Colon (tissue), 2 donors: ENCODE data around the gene SLC6A4.
"Not testable (repeated sequence)": the region's sequence is repeated elsewhere in the genome, so short reads cannot be mapped to it uniquely, and the experiment has no call there.

Source experiments
- FAIRE-seq: peaks from 2 replicates; lab custom pipeline; 2012; peaks lifted over from hg19 to GRCh38; lab: Jason Lieb, UNC
- donor health status: control.
- donor health status: control.

SLC6A4 gene

GRCh38 chr17:30219315-30219714 lies 16.2 kb downstream of the SLC6A4 start:
- no peak for FAIRE-seq

DNA sequence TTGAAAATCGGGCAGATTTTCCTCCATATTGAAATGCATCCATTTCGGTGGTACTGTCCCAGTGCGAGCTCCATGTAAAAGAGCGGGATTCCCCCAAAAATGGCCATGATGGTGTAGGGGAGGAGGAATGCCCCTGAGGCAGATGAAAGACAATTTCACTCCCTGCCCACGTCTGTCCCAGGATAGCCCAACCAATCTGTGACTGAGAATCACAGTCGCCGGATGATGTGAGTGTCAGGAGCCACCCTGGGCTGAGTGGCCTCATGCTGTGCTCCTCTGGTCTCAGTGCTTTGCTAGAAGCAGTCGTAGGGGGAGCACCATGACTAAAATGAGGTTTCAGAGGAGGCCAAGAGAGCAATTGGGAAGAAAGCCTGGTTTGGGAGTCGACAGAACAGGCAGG lies 16.7 kb downstream of the SLC6A4 start:
- no peak for FAIRE-seq

GRCh38 chr17:30217746-30218245 lies 17.7 kb downstream of the SLC6A4 start:
- FAIRE-seq: no peak

GRCh38 chr17:30217054-30217453 lies 18.4 kb downstream of the SLC6A4 start:
- FAIRE-seq: no peak

DNA sequence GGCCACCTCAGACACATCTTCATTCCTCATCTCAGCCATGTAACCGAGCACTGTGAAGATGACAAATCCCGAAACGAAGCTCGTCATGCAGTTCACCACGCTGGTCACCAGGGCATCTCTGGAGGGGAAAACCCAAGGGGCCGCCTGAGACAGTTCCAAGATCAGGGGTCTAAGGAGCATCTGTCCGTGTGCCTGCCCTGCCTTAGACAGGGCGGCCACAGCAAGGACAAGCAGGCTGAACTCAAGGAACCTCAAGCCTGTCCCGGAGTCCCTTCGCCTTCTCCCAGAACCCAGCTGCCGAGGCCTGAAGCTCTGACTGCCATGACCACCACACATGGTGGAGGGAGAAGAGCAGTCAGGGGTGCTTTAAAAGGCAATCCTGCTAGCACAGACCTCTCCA lies 22.7 kb downstream of the SLC6A4 start:
- no peak for FAIRE-seq

DNA sequence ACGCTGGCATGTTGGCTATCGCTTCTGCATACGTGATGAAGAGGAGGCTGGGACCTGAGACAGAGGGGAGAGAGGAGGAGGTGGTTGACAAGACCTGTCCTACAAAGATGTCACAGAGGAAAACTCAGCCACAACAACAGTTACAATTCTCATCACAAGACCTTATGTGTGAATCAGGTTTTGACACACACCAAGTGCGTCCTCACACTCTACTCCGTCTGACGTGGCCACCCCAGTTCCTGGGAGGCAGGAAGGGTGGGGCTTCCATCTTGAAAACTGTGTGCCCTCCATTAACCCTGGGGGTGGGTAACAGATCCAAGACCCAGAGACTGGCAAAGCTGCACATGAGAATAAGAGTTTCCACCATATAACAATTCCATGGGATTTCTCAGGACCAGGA lies 24.1 kb downstream of the SLC6A4 start:
- FAIRE-seq: no peak

- FAIRE-seq: no peak
Measured at GRCh38 chr17:30210901-30211300, 24.6 kb downstream of the SLC6A4 start.

DNA sequence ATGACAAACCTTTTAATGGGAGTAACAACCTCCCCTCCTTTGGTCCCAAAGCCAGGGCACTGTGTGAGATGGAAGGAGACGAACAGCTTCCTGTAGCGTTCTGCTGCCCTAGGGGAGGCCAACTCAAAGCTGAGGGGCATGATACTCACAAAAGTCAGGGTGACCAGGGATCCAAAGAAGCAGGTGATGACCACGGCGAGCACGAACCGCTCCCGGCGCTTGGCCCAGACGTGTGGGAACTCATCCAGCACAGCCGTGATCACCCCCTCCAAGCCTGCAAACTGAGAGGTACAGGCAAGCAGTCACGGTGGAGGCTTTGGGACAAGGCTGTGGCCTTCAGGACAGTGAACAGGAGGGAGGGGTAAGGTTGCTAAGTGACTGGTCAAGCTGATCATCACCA lies 25.1 kb downstream of the SLC6A4 start:
- FAIRE-seq: no peak

- FAIRE-seq: no peak
Measured at GRCh38 chr17:30209930-30210329, 25.6 kb downstream of the SLC6A4 start.

- FAIRE-seq: no peak
Measured at GRCh38 chr17:30208214-30208613, 27.3 kb downstream of the SLC6A4 start.

GRCh38 chr17:30207655-30208054 lies 27.8 kb downstream of the SLC6A4 start:
- FAIRE-seq: no peak

- FAIRE-seq: no peak
Measured at GRCh38 chr17:30203471-30203981, 32.0 kb downstream of the SLC6A4 start.

DNA sequence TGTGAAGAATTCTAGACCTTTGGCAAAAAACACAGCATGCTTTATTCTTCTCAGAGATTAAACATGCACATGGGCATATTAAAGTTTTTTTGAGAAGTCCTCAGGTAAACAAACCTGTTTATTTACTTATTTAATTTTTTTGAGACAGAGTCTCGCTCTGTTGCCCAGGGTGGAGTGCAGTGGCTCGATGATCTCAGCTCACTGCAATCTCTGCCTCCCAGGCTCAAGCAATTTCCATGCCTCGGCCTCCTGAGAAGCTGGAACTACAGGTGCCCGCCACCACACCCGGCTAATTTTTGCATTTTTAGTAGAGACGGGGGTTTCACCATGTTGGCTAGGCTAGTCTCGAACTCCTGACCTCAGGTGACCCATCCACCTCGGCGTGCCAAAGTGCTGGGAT lies 34.8 kb downstream of the SLC6A4 start:
- not testable (repeated sequence) for FAIRE-seq

DNA sequence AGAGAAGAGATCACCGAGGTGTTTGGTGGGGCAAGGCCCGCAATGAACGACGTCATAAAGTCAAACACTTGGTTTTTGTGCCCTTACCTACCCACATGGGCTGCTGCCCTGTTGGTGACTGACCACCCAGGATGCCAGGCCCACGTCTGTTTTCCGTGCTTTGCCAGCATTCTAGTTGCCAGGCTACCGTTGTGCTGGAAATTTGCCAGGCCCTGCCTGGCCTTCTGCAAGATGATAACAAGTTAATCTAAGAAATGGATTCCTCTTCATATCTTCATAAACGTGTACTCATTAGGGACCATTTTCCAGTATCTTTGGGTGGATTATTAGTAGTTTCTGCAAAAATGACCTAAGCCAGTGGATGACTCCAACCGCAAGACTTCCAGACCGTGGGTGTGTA lies 35.4 kb downstream of the SLC6A4 start:
- FAIRE-seq: no peak

GRCh38 chr17:30199600-30199999 lies 35.9 kb downstream of the SLC6A4 start:
- no peak for FAIRE-seq

DNA sequence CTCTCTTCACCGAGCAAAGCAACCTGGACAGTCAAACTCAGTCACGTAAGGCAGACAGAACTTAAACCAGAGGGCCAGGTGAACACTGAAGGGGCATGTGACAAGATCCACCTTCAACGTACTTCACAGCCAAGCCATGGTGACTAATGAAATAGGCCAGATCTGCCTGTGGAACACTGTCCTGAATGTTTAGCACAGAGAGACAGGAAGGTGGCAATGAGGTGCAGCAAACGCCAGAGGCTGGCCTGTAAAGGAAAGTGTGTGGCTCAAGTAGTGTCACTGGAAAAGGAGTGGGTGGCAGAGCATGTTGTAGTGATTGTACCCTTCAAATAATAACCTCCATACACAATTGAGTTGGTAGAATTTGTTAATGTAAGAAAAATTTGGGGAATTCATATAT lies 38.1 kb downstream of the SLC6A4 start:
- FAIRE-seq: no peak

DNA sequence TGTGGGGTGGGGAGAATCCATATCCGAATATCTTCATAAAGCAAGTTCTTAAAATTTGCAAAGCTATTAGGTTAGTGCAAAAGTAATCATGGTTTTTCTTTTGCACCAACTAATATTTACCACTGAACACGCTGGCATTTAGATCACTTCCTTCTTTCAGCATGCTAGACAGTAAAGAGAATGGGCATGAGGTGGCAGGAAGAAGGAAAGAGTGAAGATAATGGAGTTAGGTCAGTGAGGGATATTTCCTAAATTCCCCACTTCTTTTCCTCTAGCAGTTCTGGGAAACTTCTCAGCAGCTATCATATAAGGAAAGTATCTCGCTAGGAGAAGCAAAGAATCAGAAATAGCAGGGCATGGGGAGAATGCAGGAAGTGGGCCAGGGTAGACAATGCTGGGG lies 39.0 kb downstream of the SLC6A4 start:
- no peak for FAIRE-seq

GRCh38 chr17:30191072-30191471 lies 44.4 kb downstream of the SLC6A4 start:
- no peak for FAIRE-seq

- no peak for FAIRE-seq
Measured at GRCh38 chr17:30188211-30188939, 47.1 kb downstream of the SLC6A4 start.

DNA sequence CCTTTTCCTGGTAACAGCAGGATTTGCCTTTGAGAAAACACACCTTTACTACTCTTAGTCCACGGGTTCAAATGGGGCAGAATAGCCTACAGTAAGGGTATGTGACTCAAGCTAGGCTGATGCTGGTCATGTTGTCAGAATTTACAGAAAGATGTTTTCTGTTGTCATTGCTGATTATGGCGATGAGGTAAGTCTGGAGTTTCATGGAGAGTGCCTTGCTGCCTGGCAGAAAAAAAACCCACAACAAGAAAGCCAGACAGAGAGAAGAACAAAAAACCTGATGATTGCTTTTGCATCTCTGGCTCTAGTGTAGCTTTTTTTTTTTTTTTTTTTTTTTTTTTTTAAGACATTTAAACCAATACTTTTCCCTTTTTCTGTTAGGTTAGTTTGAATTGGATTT lies 47.9 kb downstream of the SLC6A4 start:
- FAIRE-seq: no peak

DNA sequence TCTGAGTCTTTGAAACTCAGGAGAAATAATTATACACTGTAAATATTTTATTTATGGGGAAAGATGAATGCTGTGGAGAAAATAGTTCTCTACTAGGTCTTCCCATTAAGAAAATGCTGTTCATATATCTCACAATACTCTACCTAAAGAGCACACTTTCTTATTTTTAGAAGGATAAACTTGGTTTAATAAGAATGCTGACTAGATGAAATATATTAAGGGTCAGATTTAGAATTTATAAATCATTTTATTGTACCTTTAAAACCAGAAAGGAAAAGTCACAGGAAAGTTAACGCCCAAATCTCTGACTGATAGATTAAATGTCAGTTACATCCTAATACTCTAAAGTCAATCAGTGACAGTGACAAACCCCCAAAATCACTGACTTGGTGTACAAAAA lies 48.7 kb downstream of the SLC6A4 start:
- no peak for FAIRE-seq

- no peak for FAIRE-seq
Measured at GRCh38 chr17:30176855-30177254, 58.6 kb downstream of the SLC6A4 start.

GRCh38 chr17:30174556-30174955 lies 60.9 kb downstream of the SLC6A4 start:
- FAIRE-seq: no peak

- no peak for FAIRE-seq
Measured at GRCh38 chr17:30173649-30174048, 61.8 kb downstream of the SLC6A4 start.
